Hematopoietic multipotent progenitor cell (in vitro differentiated cells): ENCODE data around the gene PTPN23. TPM values are rescaled to one million over a fixed set of nuclear protein-coding genes. Genes with fewer than 3 reads are reported as not detected.
"Not testable (repeated sequence)": the region's sequence is repeated elsewhere in the genome, so short reads cannot be mapped to it uniquely, and the experiment has no call there.

Source experiments
- DNase-seq, 3 donors: peaks; one replicate each; pipeline ENCODE4 v3.0.0-alpha.2; 2011 to 2015; ENCODE audit warnings: low read depth in 2 of 3, low spot score in 2 of 3
- total RNA-seq: library from RNA; depleted of rRNA; stranded (reverse); fragments of >200 nt; gene quantifications from one replicate; pipeline ENCODE4 v1.2.3, GENCODE V29; 2012

PTPN23 gene, protein sequence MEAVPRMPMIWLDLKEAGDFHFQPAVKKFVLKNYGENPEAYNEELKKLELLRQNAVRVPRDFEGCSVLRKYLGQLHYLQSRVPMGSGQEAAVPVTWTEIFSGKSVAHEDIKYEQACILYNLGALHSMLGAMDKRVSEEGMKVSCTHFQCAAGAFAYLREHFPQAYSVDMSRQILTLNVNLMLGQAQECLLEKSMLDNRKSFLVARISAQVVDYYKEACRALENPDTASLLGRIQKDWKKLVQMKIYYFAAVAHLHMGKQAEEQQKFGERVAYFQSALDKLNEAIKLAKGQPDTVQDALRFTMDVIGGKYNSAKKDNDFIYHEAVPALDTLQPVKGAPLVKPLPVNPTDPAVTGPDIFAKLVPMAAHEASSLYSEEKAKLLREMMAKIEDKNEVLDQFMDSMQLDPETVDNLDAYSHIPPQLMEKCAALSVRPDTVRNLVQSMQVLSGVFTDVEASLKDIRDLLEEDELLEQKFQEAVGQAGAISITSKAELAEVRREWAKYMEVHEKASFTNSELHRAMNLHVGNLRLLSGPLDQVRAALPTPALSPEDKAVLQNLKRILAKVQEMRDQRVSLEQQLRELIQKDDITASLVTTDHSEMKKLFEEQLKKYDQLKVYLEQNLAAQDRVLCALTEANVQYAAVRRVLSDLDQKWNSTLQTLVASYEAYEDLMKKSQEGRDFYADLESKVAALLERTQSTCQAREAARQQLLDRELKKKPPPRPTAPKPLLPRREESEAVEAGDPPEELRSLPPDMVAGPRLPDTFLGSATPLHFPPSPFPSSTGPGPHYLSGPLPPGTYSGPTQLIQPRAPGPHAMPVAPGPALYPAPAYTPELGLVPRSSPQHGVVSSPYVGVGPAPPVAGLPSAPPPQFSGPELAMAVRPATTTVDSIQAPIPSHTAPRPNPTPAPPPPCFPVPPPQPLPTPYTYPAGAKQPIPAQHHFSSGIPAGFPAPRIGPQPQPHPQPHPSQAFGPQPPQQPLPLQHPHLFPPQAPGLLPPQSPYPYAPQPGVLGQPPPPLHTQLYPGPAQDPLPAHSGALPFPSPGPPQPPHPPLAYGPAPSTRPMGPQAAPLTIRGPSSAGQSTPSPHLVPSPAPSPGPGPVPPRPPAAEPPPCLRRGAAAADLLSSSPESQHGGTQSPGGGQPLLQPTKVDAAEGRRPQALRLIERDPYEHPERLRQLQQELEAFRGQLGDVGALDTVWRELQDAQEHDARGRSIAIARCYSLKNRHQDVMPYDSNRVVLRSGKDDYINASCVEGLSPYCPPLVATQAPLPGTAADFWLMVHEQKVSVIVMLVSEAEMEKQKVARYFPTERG (N-terminal part only)
- 27.7 TPM for total RNA-seq

- DNase-seq: peak; percentile 97 to 99 (median 98)
These were observed at the start of gene PTPN23 for GRCh38 chr3:47380601-47381316. Gene PTPN23 (plus strand): TSS chr3:47381021. CDS start chr3:47381097, 76 bp downstream.

DNA sequence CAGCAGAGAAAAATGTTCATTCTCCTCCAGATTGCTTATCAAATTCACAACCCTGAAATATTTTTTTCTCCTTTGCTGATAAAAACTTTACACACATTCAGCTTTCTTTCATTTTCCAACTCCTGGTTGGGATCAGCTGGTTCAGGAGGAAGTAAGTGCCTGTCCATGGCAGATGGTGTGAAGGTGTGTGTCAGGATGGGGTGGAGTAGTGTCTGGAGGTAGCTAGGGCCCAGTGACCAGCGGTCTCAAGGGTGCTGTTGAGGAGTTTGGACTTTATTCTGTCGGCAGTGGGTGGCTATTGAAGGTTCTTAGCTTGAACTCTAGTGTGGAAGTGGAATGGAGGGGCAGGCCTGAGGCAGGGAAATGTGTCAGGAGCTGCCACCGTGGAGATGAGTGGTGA is 46.9 kb upstream of the PTPN23 start:
- DNase-seq: no peak

DNA sequence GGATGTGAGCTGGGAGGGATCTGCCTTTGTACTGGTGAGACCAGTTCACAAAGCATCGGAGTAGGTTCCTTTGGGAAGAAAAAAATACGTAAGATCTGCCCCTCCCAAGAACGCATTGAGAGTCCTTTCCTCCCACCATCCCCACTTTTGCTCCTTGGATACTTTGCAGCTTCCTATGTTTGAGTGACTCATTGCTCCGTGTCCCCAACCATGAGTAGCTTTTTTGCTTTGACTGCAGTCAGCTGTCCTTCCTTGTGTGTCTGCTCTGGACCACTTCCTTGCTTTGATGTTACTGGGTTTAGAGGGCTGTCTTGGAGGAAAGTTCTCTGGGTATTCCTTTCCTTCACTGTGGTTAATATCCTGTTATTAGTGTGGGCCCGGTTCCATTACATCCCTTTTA is 43.2 kb upstream of the PTPN23 start:
- DNase-seq: no peak

DNA sequence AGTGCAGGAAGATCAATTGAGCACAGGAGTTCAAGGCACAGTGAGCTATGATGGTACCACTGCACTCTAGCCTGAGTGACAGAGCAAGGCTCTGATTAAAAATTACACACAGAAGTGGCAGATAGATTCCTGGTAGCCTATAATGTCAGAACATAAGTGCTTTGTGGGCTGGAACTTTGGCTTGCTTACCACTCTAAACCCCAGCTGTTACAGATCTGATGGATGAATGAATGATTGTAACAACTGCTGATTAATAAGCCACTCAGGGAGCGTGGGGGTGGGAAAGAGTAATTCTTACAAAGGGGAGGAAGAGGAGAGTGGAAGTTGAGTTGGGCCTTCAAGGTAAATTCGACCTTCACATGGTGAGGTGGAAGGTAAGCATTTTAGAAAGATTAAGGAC is 40.9 kb upstream of the PTPN23 start:
- no peak for DNase-seq

- DNase-seq: no peak
These were observed 40.0 kb upstream of the PTPN23 start for GRCh38 chr3:47340866-47341265.

GRCh38 chr3:47342151-47342550 is 38.7 kb upstream of the PTPN23 start:
- no peak for DNase-seq

GRCh38 chr3:47342812-47343211 is 38.0 kb upstream of the PTPN23 start:
- no peak for DNase-seq

DNA sequence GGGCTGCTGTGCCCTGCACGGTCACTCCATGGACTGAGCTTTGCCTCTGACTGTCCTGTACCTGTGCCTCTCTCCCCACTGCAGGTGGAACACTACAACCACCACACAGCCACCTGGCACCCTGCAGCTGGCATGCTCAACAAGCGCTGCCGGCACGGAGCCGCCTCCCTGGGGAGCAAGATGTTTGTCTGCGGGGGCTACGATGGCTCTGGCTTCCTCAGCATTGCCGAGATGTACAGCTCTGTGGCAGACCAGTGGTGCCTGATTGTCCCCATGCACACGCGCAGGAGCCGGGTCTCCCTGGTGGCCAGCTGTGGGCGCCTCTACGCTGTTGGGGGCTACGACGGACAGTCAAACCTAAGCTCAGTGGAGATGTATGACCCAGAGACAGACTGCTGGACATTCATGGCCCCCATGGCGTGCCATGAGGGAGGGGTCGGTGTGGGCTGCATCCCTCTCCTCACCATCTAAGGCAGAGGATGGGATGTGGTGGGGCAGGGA is 37.3 kb upstream of the PTPN23 start:
- DNase-seq: no peak

DNA sequence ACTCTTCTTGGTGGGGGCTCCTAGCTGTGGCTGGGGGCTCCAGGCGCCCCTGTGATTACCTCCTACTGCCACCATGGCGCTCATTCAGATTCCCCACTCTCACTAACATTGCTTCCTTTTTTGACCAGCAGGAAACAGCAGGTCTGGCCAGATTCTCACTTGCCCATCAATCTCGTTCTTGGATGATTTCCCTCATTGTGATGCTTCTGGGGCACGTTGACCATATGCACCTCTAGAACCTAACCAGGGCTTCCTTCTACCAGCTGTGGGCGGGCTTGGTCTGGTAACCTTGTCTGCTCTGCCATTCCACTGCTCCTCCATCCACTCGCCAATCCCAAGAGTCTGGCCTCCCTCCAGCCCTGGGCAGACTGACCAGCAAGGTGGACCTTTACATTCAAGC is 35.9 kb upstream of the PTPN23 start:
- DNase-seq: peak in 1 of 3 donors; percentile 28

GRCh38 chr3:47347217-47347801 is 33.5 kb upstream of the PTPN23 start:
- peak in 2 of 3 donors; percentile 34 to 47 for DNase-seq

DNA sequence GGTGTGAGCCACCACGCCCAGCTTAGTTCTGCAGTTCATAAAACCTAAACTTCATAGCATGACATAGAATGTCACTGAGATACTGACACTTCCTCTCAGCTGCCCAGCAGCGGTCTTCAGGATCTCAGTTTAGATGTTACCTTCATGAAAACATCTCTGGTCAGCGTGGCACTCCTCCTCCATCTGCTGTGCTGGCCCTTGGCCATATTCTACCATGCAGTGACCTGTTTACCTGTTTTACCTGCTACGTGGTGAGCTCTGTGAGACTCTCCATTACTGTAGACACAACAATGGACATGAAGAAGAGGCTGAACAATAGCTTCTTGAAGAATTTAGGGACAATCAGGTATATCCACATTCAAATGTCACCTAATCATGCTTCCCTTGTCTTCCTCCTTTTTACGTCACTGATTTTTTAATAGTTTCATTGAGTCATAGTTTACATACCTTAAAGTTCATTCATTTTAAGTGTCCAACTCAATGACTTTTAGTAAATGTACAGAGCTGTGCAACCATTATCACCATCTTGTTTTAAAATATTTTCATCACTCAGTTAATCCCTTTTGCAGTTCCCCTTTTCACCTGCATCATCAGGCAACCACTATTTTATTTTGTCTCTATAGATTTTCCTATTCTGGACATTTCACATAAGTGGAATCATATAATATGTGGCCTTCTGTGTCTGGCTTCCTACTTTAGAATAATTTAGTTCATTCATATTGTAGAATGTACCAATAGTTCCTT is 32.2 kb upstream of the PTPN23 start:
- DNase-seq: no peak

- DNase-seq: no peak
These were observed 25.8 kb upstream of the PTPN23 start for GRCh38 chr3:47355010-47355409.

GRCh38 chr3:47356201-47356600 is 24.6 kb upstream of the PTPN23 start:
- DNase-seq: no peak

GRCh38 chr3:47359323-47359722 is 21.5 kb upstream of the PTPN23 start:
- DNase-seq: no peak

DNA sequence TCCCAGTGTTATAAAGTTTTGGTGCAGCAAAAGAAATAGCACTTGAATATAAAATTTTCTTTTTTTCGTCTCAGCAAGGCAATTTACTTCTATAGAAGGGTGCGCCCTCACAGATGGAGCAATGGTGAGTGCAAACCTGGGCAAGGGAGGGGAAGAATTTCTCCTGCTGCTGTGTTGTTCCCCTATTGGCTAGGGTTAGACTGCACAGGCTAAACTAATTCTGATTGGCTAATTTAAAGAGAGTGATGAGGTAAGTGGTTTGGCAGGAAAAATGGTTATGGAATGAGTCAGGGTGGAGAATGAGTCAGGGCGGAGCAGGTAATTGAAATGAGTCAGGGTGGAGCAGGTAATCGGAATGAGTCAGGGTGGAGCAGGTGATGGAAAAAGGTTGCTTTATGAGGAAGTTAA is 20.7 kb upstream of the PTPN23 start:
- DNase-seq: not testable (repeated sequence)

- DNase-seq: peak in 1 of 3 donors; percentile 15
These were observed 18.1 kb upstream of the PTPN23 start for GRCh38 chr3:47362701-47363100.

- DNase-seq: no peak
These were observed 15.3 kb upstream of the PTPN23 start for GRCh38 chr3:47365213-47366153.

DNA sequence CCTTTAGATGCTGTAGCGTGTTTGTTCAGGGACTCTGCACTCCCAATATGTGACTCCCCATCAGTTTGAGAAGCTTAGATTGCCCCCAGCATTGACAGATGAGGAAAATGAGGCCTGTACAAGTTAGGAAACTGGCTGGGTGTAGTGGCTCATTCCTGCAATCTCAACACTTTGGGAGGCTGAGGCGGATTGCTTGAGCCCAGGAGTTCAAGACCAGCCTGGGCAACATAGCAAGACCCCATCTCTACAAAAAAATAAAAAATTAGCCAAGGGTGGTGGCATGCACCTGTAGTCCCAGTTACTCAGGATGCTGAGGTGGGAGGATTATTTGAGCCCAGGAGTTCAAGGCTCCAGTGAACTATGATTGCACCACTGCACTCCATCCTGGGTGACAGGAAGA is 14.0 kb upstream of the PTPN23 start:
- DNase-seq: no peak
